Subcutaneous abdominal adipose tissue (tissue), 5 donors: ENCODE results near the gene SHKBP1.
"Not testable (repeated sequence)": the region's sequence is repeated elsewhere in the genome, so short reads cannot be mapped to it uniquely, and the experiment has no call there.

Experiments
- H3K27ac ChIP-seq: one replicate; pipeline ENCODE4 v1.7.0; 2013; ENCODE audit warnings: low read depth, mild to moderate bottlenecking, inconsistent platforms, low read length, moderate library complexity
- H3K27me3 ChIP-seq, 5 donors: one replicate each; pipeline ENCODE4 v1.7.0; 2013; ENCODE audit warnings: low read length in 5 of 5, inconsistent platforms in 1 of 5; ENCODE audit not compliant: control insufficient read depth in 5 of 5, insufficient read depth in 4 of 5
- H3K36me3 ChIP-seq, 5 donors: one replicate each; pipeline ENCODE4 v1.7.0; 2013; ENCODE audit warnings: low read length in 5 of 5; ENCODE audit not compliant: control insufficient read depth in 5 of 5, insufficient read depth in 5 of 5
- H3K4me1 ChIP-seq, 5 donors: one replicate each; pipeline ENCODE4 v1.7.0; 2013; ENCODE audit warnings: low read length in 5 of 5, mild to moderate bottlenecking in 3 of 5, moderate library complexity in 1 of 5; ENCODE audit not compliant: control insufficient read depth in 5 of 5, insufficient read depth in 5 of 5
- H3K4me3 ChIP-seq, 5 donors: one replicate each; pipeline ENCODE4 v1.7.0; 2013; ENCODE audit warnings: low read length in 5 of 5, low read depth in 1 of 5
- H3K9ac ChIP-seq, 5 donors: one replicate each; pipeline ENCODE4 v1.7.0; 2013; ENCODE audit warnings: low read length in 5 of 5, mild to moderate bottlenecking in 4 of 5, moderate library complexity in 3 of 5
- H3K9me3 ChIP-seq, 5 donors: one replicate each; pipeline ENCODE4 v1.7.0; 2013; ENCODE audit warnings: low read length in 5 of 5; ENCODE audit not compliant: control insufficient read depth in 5 of 5
- donor health status: healthy.
- donor health status: healthy.
- donor health status: healthy.
- donor health status: healthy.
- donor health status: healthy.

Gene SHKBP1

GRCh38 chr19:40555978-40556689 is 20.5 kb upstream of the SHKBP1 start:
- no peak overlapping the region for H3K27ac ChIP-seq
- H3K27me3 ChIP-seq, result peaks cover 16 to 28% (median 25%) of the 10 kb centered on the region in 5 donors

GRCh38 chr19:40556953-40557530 is 19.6 kb upstream of the SHKBP1 start:
- Histone ChIP-seq H3K4me1 (peaks cover 0 to 3% (median 0%) of the 10 kb centered on the region in 5 donors), H3K9me3 (no peaks in the 10 kb centered on the region), H3K27ac (no peak overlapping the region), H3K4me3 (no peak overlapping the region), H3K9ac (no peak overlapping the region), H3K36me3 (peaks cover 0 to 6% (median 0%) of the 10 kb centered on the region in 5 donors), H3K27me3 (peaks cover 16 to 31% (median 27%) of the 10 kb centered on the region in 5 donors)

More at GRCh38 chr19:40555978-40556689, 20.5 kb upstream of the SHKBP1 start:
- Histone ChIP-seq H3K4me3 (no peak overlapping the region), H3K9ac (no peak overlapping the region), H3K36me3 (peaks cover 0 to 6% (median 0%) of the 10 kb centered on the region in 5 donors), H3K4me1 (peaks cover 0 to 3% (median 0%) of the 10 kb centered on the region in 5 donors), H3K9me3 (no peaks in the 10 kb centered on the region)

- H3K4me1 ChIP-seq, result no peaks in the 10 kb centered on the region
- H3K9me3 ChIP-seq, result no peaks in the 10 kb centered on the region
- H3K4me3 ChIP-seq, result no peak overlapping the region
- no peak overlapping the region for H3K9ac ChIP-seq
- peaks cover 6 to 14% (median 10%) of the 10 kb centered on the region in 5 donors for H3K27me3 ChIP-seq
- no peak overlapping the region for H3K27ac ChIP-seq
- H3K36me3 ChIP-seq, result peaks cover 0 to 6% (median 0%) of the 10 kb centered on the region in 5 donors
Observed at GRCh38 chr19:40559394-40559793, 17.3 kb upstream of the SHKBP1 start.

GRCh38 chr19:40560092-40560507 is 16.6 kb upstream of the SHKBP1 start:
- Histone ChIP-seq H3K4me3 (no peak overlapping the region), H3K27me3 (peaks cover 0 to 10% (median 8%) of the 10 kb centered on the region in 5 donors), H3K36me3 (peaks cover 0 to 6% (median 0%) of the 10 kb centered on the region in 5 donors), H3K9ac (no peak overlapping the region), H3K4me1 (no peaks in the 10 kb centered on the region), H3K27ac (no peak overlapping the region), H3K9me3 (no peaks in the 10 kb centered on the region)

- H3K27me3 ChIP-seq, result peaks cover 12 to 29% (median 22%) of the 10 kb centered on the region in 5 donors
- no peak overlapping the region for H3K27ac ChIP-seq
- no peaks in the 10 kb centered on the region for H3K4me1 ChIP-seq
- no peak overlapping the region for H3K4me3 ChIP-seq
- peaks cover 0 to 6% (median 0%) of the 10 kb centered on the region in 5 donors for H3K36me3 ChIP-seq
- no peaks in the 10 kb centered on the region for H3K9me3 ChIP-seq
- no peak overlapping the region for H3K9ac ChIP-seq
Observed at GRCh38 chr19:40561947-40562346, 14.7 kb upstream of the SHKBP1 start.

GRCh38 chr19:40564535-40564934 is 12.1 kb upstream of the SHKBP1 start:
- H3K27me3 ChIP-seq, result peaks cover 20 to 41% (median 35%) of the 10 kb centered on the region in 5 donors
- H3K36me3 ChIP-seq, H3K4me3 ChIP-seq, H3K9me3 ChIP-seq, H3K4me1 ChIP-seq, H3K27ac ChIP-seq, H3K9ac ChIP-seq: not testable (repeated sequence)

- Histone ChIP-seq H3K9ac (no peak overlapping the region), H3K27me3 (peaks cover 20 to 41% (median 32%) of the 10 kb centered on the region in 5 donors), H3K4me1 (peaks cover 0 to 14% (median 10%) of the 10 kb centered on the region in 5 donors)
Observed at GRCh38 chr19:40565355-40565754, 11.3 kb upstream of the SHKBP1 start.

GRCh38 chr19:40565910-40566495 is 10.7 kb upstream of the SHKBP1 start:
- H3K4me3 ChIP-seq, result no peak overlapping the region
- no peak overlapping the region for H3K27ac ChIP-seq
- H3K9ac ChIP-seq, result no peak overlapping the region
- H3K36me3 ChIP-seq, result no peaks in the 10 kb centered on the region
- peaks cover 0 to 14% (median 10%) of the 10 kb centered on the region in 5 donors for H3K4me1 ChIP-seq
- H3K27me3 ChIP-seq, result peaks cover 20 to 37% (median 32%) of the 10 kb centered on the region in 5 donors
- H3K9me3 ChIP-seq, result no peaks in the 10 kb centered on the region

More at GRCh38 chr19:40565355-40565754, 11.3 kb upstream of the SHKBP1 start:
- no peaks in the 10 kb centered on the region for H3K9me3 ChIP-seq
- no peak overlapping the region for H3K27ac ChIP-seq
- H3K4me3 ChIP-seq, result no peak overlapping the region
- H3K36me3 ChIP-seq, result peaks cover 0 to 3% (median 0%) of the 10 kb centered on the region in 5 donors

GRCh38 chr19:40567040-40567749 is 9.5 kb upstream of the SHKBP1 start:
- no peaks in the 10 kb centered on the region for H3K9me3 ChIP-seq
- no peak overlapping the region for H3K4me3 ChIP-seq
- no peaks in the 10 kb centered on the region for H3K36me3 ChIP-seq
- no peak overlapping the region for H3K9ac ChIP-seq
- no peak overlapping the region for H3K27ac ChIP-seq
- H3K4me1 ChIP-seq, result peaks cover 0 to 14% (median 10%) of the 10 kb centered on the region in 5 donors
- H3K27me3 ChIP-seq, result peaks cover 20 to 37% (median 28%) of the 10 kb centered on the region in 5 donors
